ENCODE data around the gene C14orf39. TPM values are rescaled to one million over a fixed set of nuclear protein-coding genes. Genes with fewer than 3 reads are reported as not detected.
"Not testable (repeated sequence)": the region's sequence is repeated elsewhere in the genome, so short reads cannot be mapped to it uniquely, and the experiment has no call there.

C14orf39 gene
- total and polyA plus RNA-seq, 2 of the 13 experiments (the other 11 are each of a cell fraction or from before 2014, with no cell fraction given): not detected

- CTCF ChIA-PET (ENCODE audit: low intra/inter-chr PET ratio, low total read pairs); intact Hi-C loops (cut with micrococcal nuclease; ENCODE audit: unreplicated experiment); in situ Hi-C loops (cut with HindIII; ENCODE audit: extremely low pct_ligation_motif_present, low pct_unique_long_range_greater_than_20kb); H3K36me3 ChIP-seq (replicated peaks in 1 of 2; ENCODE audit: control insufficient read depth in 1 of 2, insufficient read depth in 2 of 2, low read length in 2 of 2); ATAC-seq; H3K9me3 ChIP-seq (ENCODE audit: low read length); H3K4me2 ChIP-seq (ENCODE audit: low read depth, low read length); DNase-seq (ENCODE audit: low spot score); BruUV-seq (replicated peaks); POLR2A ChIA-PET; FAIRE-seq; H2AFZ ChIP-seq (ENCODE audit: low read length); H3K27me3 ChIP-seq (ENCODE audit: control insufficient read depth in 1 of 2, insufficient read depth in 2 of 2, low read length in 2 of 2); H3K4me3 ChIP-seq (replicated peaks in 1 of 3; ENCODE audit: insufficient read depth in 1 of 3, low read depth in 2 of 3, low read length in 3 of 3); H4K20me1 ChIP-seq (ENCODE audit: insufficient read depth, low read length); H3K9ac ChIP-seq (ENCODE audit: insufficient read depth, low read depth, low read length); H3K79me2 ChIP-seq (ENCODE audit: insufficient read depth, low read length); H3K4me1 ChIP-seq (ENCODE audit: insufficient read depth, low read length); H3K27ac ChIP-seq (ENCODE audit: extremely low read length, insufficient read depth, low read length): not testable (repeated sequence)
- WGBS (ENCODE audit: low lambda C conversion rate): 24% methylated on average over 7 of the region's 7 CpGs
Observed at GRCh38 chr14:60480248-60480647, 5.6 kb downstream of the C14orf39 start.

- in situ Hi-C loops (cut with HindIII; ENCODE audit: extremely low pct_ligation_motif_present, low pct_unique_long_range_greater_than_20kb) (no loop called here), intact Hi-C loops (cut with micrococcal nuclease; ENCODE audit: unreplicated experiment) (no loop called here)
- ATAC-seq (no peak), FAIRE-seq (no peak), DNase-seq (ENCODE audit: low spot score) (no peak)
- no peaks in the 10 kb centered on the region for H4K20me1 ChIP-seq (ENCODE audit: insufficient read depth, low read length)
- no peaks in the 10 kb centered on the region for H3K9me3 ChIP-seq (ENCODE audit: low read length)
- ChIA-PET CTCF (ENCODE audit: low intra/inter-chr PET ratio, low total read pairs) (no interaction called here), POLR2A (no interaction called here)
- BruUV-seq (replicated peaks): no TSS peak
- no peaks in the 10 kb centered on the region for H3K27me3 ChIP-seq (ENCODE audit: control insufficient read depth in 1 of 2, insufficient read depth in 2 of 2, low read length in 2 of 2)
- H3K4me3 ChIP-seq (replicated peaks in 1 of 3; ENCODE audit: insufficient read depth in 1 of 3, low read depth in 2 of 3, low read length in 3 of 3): no peak overlapping the region
- H3K36me3 ChIP-seq (replicated peaks in 1 of 2; ENCODE audit: control insufficient read depth in 1 of 2, insufficient read depth in 2 of 2, low read length in 2 of 2): no peaks in the 10 kb centered on the region
- 4% methylated on average over 4 of the region's 4 CpGs for WGBS (ENCODE audit: low lambda C conversion rate)
- H3K4me1 ChIP-seq (ENCODE audit: insufficient read depth, low read length): no peaks in the 10 kb centered on the region
- H3K4me2 ChIP-seq (ENCODE audit: low read depth, low read length): no peak overlapping the region
- no peak overlapping the region for H3K9ac ChIP-seq (ENCODE audit: insufficient read depth, low read depth, low read length)
- H2AFZ ChIP-seq (ENCODE audit: low read length): no peak overlapping the region
- no peak overlapping the region for H3K27ac ChIP-seq (ENCODE audit: extremely low read length, insufficient read depth, low read length)
- no peaks in the 10 kb centered on the region for H3K79me2 ChIP-seq (ENCODE audit: insufficient read depth, low read length)
- TF ChIP-seq ZNF646 (CRISPR knock-in tag; IDR thresholded peaks at IDR 0.05) (no peak), MXD4 (CRISPR knock-in tag; IDR thresholded peaks at IDR 0.05) (no peak), TFDP1 (CRISPR knock-in tag; IDR thresholded peaks at IDR 0.05; ENCODE audit: borderline replicate concordance) (no peak), NAIF1 (CRISPR knock-in tag; IDR thresholded peaks at IDR 0.05; ENCODE audit: borderline replicate concordance) (no peak), PCBP1 (IDR thresholded peaks at IDR 0.05; ENCODE audit: borderline replicate concordance, low read depth, low read length) (no peak), ZNF713 (CRISPR knock-in tag; IDR thresholded peaks at IDR 0.05) (no peak), ZSCAN25 (CRISPR knock-in tag; IDR thresholded peaks at IDR 0.05) (no peak), KDM6A (CRISPR knock-in tag; IDR thresholded peaks at IDR 0.05; ENCODE audit: low read depth) (no peak), ZNF124 (CRISPR knock-in tag; IDR thresholded peaks at IDR 0.05) (no peak), ZNF337 (CRISPR knock-in tag; IDR thresholded peaks at IDR 0.05; ENCODE audit: borderline replicate concordance, low read depth) (no peak)
Observed at GRCh38 chr14:60455875-60456274, 30.0 kb downstream of the C14orf39 start.
